T1000 (cell line): Measurements from ENCODE around the gene ZFP1.
"Not testable (repeated sequence)": the region's sequence is repeated elsewhere in the genome, so short reads cannot be mapped to it uniquely, and the experiment has no call there.

Experiments
- DNase-seq: peaks from one replicate; lab custom pipeline; 2025; ENCODE audit warnings: mixed read lengths; lab: John Stamatoyannopoulos, UW

The ZFP1 gene

DNA sequence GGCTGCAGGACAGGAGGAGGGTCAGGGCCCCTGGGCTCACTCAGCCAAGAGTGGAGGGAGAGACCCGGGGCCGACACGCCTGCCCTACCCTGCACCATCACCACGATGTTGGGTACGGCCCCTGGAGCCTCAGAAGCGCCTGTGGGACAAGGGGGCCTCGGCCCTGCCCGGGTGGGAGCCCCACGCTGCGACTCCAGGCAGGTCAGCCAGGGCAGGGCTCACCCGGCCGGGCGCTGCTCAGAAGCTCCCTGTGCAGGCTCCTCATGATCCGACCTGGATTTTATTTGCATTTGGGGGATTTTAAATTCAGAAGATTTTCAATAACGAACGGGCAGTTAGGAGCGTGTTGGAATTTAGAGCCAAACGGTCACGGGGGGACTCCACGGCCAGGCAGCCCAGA, 56.6 kb downstream of the ZFP1 start:
- DNase-seq = not testable (repeated sequence)

DNA sequence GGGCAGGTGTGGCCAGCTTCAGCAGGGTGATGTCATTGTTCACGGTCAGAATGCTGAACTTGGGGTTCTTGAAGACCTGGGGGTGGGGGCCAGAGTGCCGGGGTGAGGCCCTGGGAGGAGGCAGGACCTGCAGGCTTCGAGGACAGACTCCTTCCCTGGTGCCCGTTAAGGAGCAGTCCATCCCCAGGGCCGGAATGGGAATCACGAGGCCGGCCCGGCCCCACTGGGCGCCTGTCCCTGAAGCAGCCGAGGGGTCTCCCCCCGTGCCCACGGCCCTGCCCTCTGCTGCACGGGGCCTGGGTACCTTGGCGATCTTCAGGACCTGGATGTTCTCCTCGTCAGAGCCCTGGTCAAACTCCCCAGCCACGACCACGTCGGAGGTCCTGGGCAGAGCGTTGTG, 57.1 kb downstream of the ZFP1 start:
- not testable (repeated sequence) for DNase-seq

DNA sequence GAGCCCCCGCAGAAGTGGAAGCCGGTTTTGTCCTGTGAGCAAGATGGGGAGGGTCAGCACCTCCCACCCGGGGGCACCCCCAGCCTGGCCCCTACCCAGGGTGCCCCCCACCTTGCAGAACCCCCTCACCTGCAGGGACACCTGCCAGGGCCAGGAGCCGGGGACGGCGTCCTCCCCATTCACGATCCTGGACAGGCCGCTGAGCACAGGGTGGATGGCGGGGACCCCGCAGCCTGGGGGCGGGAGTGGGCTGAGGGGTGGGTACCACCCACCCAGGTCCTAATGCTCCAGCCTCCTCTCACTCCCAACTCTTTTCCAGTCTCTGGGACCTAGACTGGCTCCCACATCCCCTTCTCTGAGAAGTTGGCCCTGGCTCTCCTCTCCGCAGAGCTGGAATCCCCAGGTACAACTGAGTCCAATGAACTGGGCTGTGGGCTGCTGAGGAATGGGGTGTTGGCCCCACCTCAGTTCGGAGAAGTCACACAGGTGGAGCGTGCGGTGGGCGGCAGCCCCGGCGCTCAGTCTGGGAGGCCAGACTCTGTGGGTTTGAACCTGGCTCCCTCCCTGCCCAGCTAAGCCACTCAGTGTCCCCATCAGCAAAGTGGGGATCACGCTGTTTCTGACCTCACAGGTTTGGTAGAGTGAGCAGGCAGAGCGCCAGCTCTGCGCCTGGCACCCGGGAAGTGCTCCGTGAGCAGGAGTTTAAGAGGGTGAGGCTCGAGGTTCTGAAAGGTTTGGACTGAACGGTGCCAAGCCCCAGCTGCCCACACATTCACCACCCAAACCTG, 57.8 kb downstream of the ZFP1 start:
- not testable (repeated sequence) for DNase-seq

DNA sequence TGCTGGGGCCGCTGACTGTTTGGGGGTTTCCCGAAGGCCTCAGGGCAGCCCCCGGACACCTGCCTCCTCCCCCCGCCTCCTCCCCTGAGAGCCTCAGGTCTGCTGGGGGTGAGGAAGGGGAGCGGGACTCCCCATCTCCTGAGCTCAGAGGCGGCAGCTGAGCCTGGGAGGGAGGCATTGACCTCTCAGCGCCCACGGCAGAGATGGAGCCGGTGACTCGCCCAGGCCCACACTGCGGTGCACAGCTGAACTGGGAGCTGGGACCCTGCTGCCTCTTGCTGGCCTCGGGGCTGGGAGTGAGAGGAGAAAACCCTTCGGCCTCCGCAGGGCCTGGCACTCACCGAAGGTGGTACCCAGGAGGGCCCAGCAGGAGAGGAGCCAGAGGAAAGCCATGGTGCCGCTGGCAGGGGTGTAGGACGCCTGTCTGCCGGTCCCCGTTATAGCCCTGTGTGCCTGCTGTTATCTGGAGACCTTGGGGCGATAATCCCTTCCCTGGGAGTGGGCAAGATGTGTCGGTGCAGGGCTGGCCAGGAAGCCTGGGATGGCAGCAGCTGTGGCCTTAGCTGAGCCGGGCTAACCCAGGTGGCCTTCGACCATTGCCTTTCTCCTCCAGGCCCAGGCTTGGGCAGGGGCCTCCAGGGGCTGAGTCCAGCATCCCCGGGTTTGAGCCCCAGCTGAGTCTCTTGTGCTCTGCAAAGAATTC, 58.6 kb downstream of the ZFP1 start, which contains the start of gene CTRB2:
TSS of gene CTRB2 (minus strand) at position 413 of the 703 bp plus-strand sequence. CDS start at position 393, 20 bp downstream.
- no peak for DNase-seq

DNA sequence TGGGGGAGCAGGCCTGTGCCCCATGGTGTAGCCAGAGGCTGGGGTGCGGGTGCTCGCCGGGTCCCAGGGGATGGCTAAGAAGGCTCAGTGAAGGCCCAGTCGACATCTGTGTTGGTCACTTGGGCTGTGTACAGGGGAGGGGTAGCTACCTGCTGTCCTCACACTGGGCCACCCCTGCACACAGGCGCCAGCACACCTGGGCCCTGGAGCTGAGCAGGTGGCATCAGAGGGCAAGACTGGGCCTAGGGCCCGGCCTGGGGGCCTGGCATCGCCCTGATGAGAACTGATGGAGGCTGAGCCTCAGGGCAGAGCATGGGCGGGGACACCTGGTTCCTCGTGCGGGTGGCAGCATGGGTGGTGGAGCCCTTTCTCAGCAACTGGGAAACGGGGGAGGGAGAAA, 59.5 kb downstream of the ZFP1 start:
- no peak for DNase-seq

DNA sequence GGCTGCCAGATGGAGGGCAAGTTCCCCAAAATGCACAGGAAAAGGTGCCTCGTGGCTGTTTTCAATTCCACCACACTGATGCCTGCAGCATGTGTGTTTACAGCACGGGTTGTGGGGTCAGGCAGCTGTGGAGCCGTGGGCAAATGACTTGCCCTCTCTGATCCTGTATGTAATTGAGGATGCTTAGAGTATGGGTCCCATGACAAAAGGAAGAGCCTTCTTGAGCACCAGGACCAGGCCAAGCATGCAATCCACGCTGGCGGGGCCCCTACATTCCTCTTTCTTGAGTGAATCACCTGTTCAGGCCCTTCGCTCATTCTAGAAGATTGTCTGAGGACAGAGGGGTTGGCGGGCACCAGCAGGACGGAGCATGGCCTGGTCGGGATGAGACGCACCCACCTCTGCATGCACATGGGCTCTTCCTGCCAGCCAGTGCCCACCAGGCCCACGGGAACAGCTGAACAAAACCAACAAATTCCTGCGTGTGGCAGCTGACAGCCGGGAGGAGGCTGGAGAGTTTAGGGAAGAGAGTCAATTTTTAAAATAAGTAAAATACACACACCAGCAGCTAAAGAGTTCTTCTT, 60.0 kb downstream of the ZFP1 start:
- no peak for DNase-seq

DNA sequence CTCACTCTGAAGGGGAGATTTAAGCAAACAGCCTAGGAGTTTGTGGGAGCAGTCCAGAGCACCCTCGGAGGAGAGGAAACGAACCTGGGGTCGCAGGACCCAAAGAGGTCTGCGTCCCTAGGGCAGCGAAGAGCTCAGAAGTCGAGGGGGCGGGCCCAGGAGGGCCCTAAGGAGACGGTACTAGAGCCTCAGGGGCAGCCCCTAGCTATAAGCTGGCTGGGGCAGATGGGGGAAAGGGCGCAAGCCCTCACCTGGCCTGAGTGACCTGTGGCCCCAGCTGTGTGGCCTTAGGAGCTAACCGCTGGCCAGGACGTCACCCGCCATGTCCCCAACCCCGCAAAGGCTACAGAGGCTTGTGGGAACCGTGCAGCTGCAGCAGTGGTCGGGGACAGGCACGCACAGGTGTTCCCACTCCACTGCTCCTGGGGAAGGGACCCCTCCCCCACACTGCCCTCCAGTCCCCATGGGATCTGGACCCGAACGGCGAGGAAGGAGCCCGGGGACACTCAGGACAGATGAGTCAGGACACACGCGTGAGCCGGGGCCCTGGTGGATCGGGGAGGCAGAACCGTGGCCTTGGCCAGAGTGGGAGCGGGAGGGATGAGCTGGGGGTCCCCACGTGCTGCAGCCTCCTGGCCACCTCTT, 60.7 kb downstream of the ZFP1 start:
- no peak for DNase-seq

DNA sequence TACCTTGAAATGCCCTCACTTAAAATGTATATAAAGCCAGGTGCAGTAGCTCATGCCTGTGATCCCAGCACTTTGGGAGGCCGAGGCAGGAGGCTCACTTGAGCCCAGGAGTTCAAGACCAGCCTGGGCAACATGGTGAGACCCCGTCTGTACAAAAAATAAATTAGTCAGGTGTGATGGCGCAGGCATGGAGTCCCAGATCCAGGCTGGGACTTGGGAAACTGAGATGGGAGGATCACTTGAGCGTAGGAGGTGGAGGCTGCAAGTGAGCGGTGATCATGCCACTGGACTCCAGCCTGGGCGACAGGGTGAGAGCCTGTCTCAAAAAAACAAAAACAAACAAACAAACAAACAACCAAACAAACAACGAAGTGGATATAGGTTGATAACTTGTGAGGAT, 61.2 kb downstream of the ZFP1 start:
- not testable (repeated sequence) for DNase-seq

DNA sequence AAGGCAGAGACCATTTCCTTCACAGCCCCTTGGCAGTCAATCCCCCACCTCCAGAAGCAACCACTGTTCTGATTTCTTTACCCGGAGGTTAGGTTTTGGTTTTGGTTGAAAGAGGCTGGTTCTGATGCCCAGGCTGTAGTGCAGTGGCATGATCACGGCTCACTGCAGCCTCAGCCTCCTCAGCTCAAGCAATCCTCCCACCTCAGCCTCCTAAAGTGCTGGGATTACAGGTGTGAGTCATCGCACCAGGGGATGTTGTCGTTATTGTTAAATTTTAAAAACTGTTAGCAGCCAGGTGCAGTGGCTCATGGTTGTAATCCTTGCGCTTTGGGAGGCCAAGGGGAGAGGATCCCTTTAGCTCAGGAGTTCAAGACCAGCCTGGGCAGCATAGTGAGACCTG, 61.6 kb downstream of the ZFP1 start:
- DNase-seq = no peak

DNA sequence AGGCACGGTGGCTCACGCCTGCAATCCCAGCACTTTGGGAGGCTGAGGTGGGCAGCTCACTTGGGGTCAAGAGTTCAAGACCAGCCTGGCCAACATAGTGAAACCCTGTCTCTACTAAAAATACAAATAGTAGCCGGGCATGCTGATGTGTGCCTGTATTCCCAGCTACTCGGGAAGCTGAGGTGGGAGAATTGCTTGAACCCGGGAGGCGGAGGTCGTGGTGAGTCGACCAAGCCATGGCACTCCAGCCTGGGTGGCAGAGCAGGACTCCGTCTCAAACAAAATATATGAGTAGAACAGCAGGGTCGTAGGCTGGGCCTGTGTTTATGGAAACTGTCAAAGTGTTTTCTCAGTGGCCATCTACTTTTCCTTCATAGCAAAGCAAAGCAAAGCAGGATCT, 63.0 kb downstream of the ZFP1 start:
- not testable (repeated sequence) for DNase-seq

DNA sequence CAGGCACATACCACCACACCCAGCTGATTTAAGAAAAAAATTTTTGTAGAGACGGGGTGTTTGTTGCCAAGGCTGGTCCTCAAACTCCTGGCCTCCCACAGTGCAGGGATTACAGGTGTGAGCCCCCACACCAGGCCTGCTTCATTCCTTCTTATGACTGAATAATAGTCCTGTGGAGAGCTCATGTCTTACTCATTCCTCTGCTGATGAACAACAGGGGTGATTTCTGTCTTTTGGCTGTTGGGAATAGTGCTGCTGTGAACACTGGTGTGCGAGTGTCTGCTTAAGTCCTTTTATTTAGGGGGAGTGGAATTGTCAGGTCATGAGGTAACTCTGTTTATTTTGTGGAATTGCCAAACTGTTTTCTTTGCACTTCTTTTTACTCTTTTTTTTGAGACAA, 67.8 kb downstream of the ZFP1 start:
- DNase-seq = no peak

DNA sequence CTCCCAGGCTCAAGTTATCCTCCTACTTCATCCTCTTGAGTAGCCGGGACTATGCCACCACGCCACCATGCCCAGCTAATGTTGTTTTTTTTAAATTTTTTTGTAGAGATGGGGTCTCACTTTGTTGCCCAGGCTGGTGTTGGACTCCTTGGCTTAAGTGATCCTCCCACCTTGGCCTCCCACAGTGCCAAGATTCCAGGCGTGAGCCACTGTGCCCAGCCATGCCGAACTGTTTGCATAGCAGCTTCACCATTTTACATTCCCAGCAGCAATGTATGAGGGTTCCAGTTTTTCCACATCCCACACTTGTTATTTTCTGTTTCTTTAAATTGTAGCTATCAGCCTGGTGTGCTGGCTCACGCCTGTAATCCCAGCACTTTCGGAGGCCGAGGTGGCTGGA, 68.3 kb downstream of the ZFP1 start:
- no peak for DNase-seq

DNA sequence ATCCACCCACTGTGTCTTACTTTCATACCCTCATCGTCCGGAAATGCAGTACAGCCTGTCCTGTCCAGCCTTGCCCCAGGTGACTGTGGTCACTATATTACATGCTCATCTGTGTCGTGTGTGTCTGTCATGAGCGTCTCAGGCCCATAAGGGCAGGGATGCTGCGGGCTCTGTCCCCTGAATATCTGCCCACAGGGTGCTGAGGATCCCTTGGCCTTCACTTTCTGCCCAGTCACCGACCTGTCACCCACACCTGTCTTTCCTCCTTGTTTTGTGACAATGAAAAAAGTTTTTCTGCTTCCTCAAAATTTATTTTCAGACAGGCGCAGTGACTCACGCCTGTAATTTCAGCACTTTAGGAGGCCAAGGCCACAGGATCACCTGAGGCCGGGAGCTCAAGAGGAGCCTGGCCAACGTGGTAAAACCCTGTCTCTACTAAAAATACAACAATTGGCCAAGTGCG, 69.1 kb downstream of the ZFP1 start:
- no peak for DNase-seq

DNA sequence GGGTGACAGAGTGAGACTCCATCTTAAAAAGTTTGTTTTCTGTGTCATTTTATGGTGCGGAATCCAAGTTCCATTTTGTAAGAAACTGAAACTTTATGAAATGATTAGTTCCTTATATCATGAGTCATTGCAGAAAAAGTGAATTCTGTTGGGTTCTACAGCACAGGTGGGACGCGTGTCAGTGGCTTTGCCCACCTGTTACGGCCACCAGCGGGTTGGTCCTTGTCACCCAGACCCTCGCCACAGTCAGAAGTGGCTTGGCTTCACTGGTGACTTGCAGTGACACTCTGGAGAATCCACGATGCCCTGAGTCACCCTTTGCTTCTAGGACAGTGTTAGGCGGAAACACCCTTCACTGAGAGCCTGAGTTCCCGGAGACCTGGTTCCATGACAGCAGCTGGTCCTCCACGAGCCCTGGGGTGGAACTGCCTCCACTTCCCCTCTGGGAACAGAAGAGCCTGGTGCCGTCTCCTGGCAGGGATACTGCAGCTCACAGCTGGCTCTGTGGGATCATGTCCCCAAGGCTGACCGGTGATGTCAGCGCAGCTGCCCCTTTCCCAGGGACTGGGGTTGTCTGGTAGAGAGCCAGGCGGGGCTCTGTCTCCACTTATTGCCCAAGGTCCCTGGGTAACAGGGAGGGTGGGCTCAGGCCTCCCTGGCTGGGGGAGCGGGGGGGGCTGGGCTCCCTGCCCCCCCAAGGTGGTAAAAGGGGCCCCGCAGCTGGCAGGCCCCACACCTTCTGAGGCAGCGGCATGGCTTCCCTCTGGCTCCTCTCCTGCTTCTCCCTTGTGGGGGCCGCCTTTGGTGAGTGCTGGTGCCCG, 70.1 kb downstream of the ZFP1 start, which contains the start of gene CTRB1:
TSS of gene CTRB1 (plus strand) at position 733 of the 821 bp plus-strand sequence. CDS start at position 753, 20 bp downstream.
- no peak for DNase-seq

DNA sequence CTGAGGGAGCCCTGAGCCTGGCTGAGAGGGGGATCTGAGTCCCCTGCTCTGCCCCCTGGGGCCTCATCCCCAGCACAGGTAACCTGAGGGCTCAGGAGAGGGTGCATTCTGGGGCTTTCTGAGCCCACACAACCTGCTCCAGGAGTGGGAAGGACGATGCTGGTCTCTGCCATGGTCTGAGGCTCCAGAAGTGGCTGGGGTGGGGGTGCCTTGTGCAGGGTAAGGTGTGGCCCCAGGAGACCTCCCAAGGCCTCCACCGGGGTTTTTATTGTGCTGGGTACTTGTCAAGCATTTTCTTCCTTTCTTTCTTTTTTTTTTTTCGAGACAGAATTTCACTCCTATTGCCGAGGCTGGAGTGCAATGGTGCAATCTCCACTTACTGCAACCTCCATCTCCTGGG, 70.8 kb downstream of the ZFP1 start:
- DNase-seq = no peak

DNA sequence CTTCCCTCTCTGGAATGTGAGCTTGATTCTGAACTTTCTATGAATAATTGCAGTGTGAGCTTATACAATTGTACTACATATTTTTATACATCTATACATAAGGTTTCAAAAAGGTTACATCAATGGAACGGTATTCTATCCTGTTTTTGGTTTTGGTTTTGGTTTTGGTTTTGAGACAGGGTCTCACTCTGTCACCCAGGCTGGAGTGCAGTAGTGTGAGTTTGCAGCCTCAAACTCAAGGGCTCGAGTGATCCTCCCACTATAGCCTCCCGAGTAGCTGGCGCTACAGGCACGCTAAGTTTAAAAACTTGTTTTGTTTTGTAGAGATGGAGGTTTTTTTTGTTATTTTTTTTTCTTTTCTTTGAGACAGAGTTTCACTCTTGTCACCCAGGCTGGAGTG, 71.5 kb downstream of the ZFP1 start:
- no peak for DNase-seq
